SU-DHL-6 (cell line): ENCODE data around the gene AKNAD1.

Experiments used
- H2AFZ ChIP-seq: fragments of 200-600 bp; sonication (generic); 2 replicates; pipeline ENCODE4 v1.6.1; 2014; ENCODE audit warnings: low read depth, mild to moderate bottlenecking, moderate library complexity, mixed read lengths, antibody characterized with exemption, low read length; ENCODE audit not compliant: severe bottlenecking
- H3F3A ChIP-seq: fragments of 200-600 bp; shearing (Covaris generic); 2 replicates; pipeline ENCODE4 v1.6.0; 2016; ENCODE audit warnings: antibody characterized with exemption, mild to moderate bottlenecking; ENCODE audit not compliant: insufficient read depth
- H3K27ac ChIP-seq: fragments of 200-600 bp; sonication (generic); 2 replicates; pipeline ENCODE4 v1.5.1; 2016; ENCODE audit warnings: low read depth, mild to moderate bottlenecking, low read length, moderate library complexity, mixed read lengths
- H3K27me3 ChIP-seq: fragments of 200-600 bp; sonication (generic), shearing (Covaris generic); 2 replicates; pipeline ENCODE4 v1.6.0; 2014; ENCODE audit warnings: mild to moderate bottlenecking, low read length
- H3K36me3 ChIP-seq: fragments of 200-600 bp; sonication (generic); 2 replicates; pipeline ENCODE4 v1.6.1; 2014; ENCODE audit warnings: mild to moderate bottlenecking, low read length, mixed read lengths
- H3K4me2 ChIP-seq: fragments of 300-600, 200-600 bp; shearing (Covaris generic), sonication (generic); 2 replicates; pipeline ENCODE4 v1.6.0; 2014; ENCODE audit warnings: low read length, low read depth, mild to moderate bottlenecking; ENCODE audit not compliant: poor library complexity, severe bottlenecking
- H3K4me3 ChIP-seq: fragments of 200-600 bp; sonication (generic); 2 replicates; pipeline ENCODE4 v1.5.1; 2014; ENCODE audit warnings: antibody characterized with exemption, low read length, mild to moderate bottlenecking, mixed read lengths; ENCODE audit not compliant: insufficient read depth, poor library complexity, severe bottlenecking
- H3K79me2 ChIP-seq: fragments of 200-600 bp; sonication (generic); 2 replicates; pipeline ENCODE4 v1.6.1; 2014; ENCODE audit warnings: mild to moderate bottlenecking, low read length, moderate library complexity; ENCODE audit not compliant: insufficient read depth
- H3K9ac ChIP-seq: fragments of 200-600 bp; sonication (generic); 2 replicates; pipeline ENCODE4 v1.7.0; 2014; ENCODE audit warnings: mild to moderate bottlenecking, low read length
- H3K9me2 ChIP-seq: fragments of 200-600 bp; sonication (generic); replicated peaks from 2 replicates; pipeline ENCODE4 v1.6.1; 2014; ENCODE audit warnings: low read length; ENCODE audit not compliant: insufficient read depth
- H3K9me3 ChIP-seq: fragments of 200-600 bp; sonication (generic); 2 replicates; pipeline ENCODE4 v1.6.1; 2014; ENCODE audit warnings: low read length, mixed read lengths; ENCODE audit not compliant: insufficient read depth
- H4K20me1 ChIP-seq: fragments of 200-600 bp; sonication (generic); 2 replicates; pipeline ENCODE4 v1.6.1; 2014; ENCODE audit warnings: low read depth, mild to moderate bottlenecking, antibody characterized with exemption, low read length, moderate library complexity, mixed read lengths
- CTCF ChIP-seq: fragments of 200-600 bp; sonication (generic); IDR thresholded peaks from one replicate; pipeline ENCODE4 v1.5.1; 2017; ENCODE audit warnings: antibody characterized with exemption, mild to moderate bottlenecking, low read length, moderate library complexity; ENCODE audit not compliant: insufficient read depth, poor library complexity, severe bottlenecking
- EZH2phosphoT487 ChIP-seq: fragments of 200-600 bp; sonication (generic), shearing (Covaris generic); conservative IDR thresholded peaks from 2 replicates; pipeline ENCODE4 v1.6.1; 2018; ENCODE audit warnings: mild to moderate bottlenecking, antibody characterized with exemption, low read length, moderate library complexity, mixed read lengths

The AKNAD1 gene

DNA sequence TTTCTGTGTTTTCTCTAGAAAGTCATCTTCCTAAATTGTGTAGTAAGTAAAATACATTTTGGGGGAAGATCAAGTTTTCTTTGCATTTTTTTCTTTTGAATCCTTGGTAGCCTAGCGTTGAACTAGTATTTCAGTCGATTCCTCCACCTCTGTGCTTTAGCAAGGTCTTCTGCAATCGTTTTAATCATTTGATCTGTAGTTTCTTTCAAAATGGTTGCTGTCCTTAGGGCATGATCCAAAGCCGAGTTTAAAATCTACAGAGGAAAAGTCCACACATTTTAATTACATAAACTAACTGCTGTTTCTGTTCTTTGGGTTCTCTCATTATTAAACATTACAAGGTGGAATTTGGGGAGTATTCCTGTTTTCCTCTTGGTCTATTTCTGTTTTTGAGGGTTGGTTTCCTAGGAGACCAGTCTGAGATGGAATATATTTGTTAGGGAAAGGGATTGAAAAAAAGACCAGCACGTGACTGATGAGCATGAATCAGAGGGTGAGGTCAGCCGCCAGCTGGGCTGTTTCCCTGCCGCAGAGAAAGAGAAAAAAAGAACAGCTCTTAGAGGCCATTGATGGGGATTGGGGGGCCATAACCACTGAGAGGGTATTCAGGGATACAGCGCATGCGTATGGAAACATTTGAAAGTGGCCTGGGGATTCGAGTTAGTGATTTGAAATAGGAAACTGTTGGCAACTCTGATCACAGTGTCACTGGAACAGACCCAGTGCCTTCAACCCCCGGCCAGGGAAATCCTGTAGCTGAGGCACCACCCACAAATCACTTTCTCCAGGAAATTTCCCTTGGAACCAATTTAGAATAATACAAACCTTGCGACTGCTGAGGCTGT is 40.6 kb downstream of the AKNAD1 start:
- Histone ChIP-seq H3K9me2 (no peaks in the 10 kb centered on the region), H3K79me2 (no peaks in the 10 kb centered on the region), H3K9ac (no peak overlapping the region), H3K27me3 (no peaks in the 10 kb centered on the region), H3K4me2 (no peak overlapping the region), H3K9me3 (no peaks in the 10 kb centered on the region), H3F3A (no peaks in the 10 kb centered on the region), H3K36me3 (no peaks in the 10 kb centered on the region), H2AFZ (no peak overlapping the region), H4K20me1 (no peaks in the 10 kb centered on the region), H3K27ac (no peak overlapping the region), H3K4me3 (no peak overlapping the region)
- no peak for TF ChIP-seq CTCF
- no peak for TF ChIP-seq EZH2phosphoT487

- no peak overlapping the region for H3K4me2 ChIP-seq
- H3K4me3 ChIP-seq, result no peak overlapping the region
- H2AFZ ChIP-seq, result no peak overlapping the region
- no peaks in the 10 kb centered on the region for H3K9me2 ChIP-seq
- no peaks in the 10 kb centered on the region for H3K27me3 ChIP-seq
- H3F3A ChIP-seq, result no peaks in the 10 kb centered on the region
- no peaks in the 10 kb centered on the region for H3K9me3 ChIP-seq
- H3K79me2 ChIP-seq, result no peaks in the 10 kb centered on the region
- TF ChIP-seq CTCF (no peak), EZH2phosphoT487 (no peak)
- no peaks in the 10 kb centered on the region for H4K20me1 ChIP-seq
- no peaks in the 10 kb centered on the region for H3K36me3 ChIP-seq
- H3K9ac ChIP-seq, result no peak overlapping the region
- no peak overlapping the region for H3K27ac ChIP-seq
Observed at GRCh38 chr1:108815566-108815965, 41.3 kb downstream of the AKNAD1 start.

DNA sequence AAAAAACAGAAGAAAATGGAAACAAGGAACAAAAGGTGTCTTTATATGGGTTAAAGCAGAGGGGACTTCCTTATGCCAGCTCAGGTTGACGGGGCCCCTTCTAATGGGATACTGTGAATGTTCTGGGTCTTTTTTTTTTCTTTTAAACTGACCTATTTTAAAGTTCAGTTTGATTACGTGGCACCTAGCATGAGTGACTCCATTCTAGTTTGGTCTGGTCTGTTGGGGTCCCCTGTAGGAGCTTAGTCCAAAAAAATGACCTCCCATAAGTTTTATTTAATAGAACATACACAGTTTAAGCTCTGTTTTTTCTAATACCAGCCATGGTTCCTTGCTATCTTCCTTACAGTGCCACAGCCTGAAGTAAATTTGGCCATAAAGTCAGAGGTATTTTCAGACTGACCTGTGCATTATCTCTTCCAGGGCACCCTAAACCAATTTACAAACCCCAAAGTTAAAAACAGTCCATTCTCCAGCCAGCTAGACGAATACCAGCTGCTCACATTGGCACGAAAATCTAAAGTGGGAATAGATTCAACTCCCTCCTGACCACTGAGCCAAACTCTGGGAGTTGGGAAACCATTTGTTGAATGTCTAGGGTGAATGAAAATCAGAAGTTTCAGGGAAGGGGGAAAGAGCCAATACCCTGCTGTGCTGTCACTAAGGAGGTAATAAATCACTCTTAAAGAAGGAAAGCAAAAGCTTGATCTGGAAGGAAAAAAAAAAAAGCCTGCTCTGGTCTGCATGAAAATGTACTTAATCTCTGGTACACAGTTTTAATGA is 42.4 kb downstream of the AKNAD1 start:
- Histone ChIP-seq H3K9me3 (no peaks in the 10 kb centered on the region), H3K79me2 (no peaks in the 10 kb centered on the region), H3K4me2 (no peak overlapping the region), H3K36me3 (0 out of 2 replicates have a peak, but pooled peaks cover 3% of the 10 kb centered on the region), H2AFZ (no peak overlapping the region), H3K27ac (no peak overlapping the region), H4K20me1 (no peaks in the 10 kb centered on the region), H3K9ac (no peak overlapping the region), H3K4me3 (no peak overlapping the region), H3F3A (no peaks in the 10 kb centered on the region), H3K27me3 (no peaks in the 10 kb centered on the region), H3K9me2 (no peaks in the 10 kb centered on the region)
- no peak for TF ChIP-seq CTCF
- no peak for TF ChIP-seq EZH2phosphoT487
